Measurements from ENCODE around the gene SLFN12.
"Not testable (repeated sequence)": the region's sequence is repeated elsewhere in the genome, so short reads cannot be mapped to it uniquely, and the experiment has no call there.

SLFN12 gene

DNA sequence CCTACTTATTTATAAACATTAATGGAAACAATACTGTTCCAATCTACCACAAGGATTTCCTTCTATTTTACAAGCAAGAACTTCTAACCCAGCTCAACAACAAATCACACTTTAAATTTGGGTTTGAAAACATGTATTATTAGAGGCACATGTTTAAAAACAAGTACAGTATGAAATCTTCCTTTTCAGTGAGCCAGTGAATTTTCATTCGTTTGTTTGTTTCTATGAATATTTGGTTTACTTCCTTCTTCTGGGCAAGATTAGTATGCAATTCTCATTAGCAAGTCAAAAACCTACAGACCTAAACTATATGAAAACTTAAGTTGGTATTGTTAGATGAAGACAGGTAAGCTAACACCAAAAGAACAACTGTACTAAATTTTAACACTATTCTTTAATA is 25.7 kb downstream of the SLFN12 start:
- DNase-seq = no peak

DNA sequence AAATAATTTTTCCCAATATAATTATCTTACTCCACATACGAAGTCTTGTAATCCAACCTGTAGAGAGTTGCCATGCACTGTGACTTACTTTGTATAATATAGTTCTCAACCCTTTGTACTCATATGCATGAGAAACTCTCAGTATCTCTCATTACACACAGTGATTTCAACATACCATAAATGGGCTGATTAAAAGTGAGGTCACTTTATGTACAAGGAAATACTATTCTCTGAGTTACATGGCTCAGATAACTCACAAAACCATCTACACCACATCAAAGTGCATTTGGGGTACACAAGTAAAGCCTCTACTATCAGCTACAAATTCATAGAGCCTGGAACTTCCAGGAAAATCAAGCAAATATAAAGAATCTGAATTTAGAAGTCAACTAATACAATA is 27.9 kb downstream of the SLFN12 start:
- no peak for DNase-seq

DNA sequence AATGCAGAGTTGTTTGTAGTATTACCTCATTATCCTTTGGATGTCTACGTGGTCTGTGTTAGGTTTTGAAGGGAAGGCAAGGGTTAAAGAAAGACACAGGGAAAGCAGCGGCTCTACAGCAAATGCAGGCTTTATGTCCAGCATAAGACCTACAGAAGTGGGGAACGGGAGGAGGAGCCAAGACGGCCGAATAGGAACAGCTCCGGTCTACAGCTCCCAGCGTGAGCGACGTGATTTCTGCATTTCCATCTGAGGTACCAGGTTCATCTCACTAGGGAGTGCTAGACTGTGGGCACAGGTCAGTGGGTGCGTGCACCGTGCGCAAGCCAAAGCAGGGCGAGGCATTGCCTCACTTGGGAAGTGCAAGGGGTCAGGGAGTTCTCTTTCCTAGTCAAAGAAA is 38.5 kb downstream of the SLFN12 start:
- DNase-seq = not testable (repeated sequence)

DNA sequence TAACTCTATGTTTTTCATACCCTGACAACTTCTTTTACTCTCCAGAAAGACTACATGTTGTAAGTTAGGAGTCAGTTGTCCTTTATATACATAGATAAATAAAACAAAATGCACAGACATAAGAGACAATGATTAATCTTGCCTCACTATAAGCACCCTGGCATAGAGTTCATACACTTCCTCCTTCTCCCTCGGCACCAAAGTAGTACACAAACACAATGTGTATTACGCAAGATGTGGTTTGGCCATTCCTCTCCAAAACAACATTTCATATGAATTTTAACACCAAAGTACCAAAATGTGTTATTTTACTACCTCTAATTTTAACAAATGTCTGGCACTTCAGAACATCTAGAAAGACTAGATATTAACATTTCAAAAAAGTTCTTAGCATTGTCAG is 41.6 kb downstream of the SLFN12 start:
- DNase-seq = no peak

DNA sequence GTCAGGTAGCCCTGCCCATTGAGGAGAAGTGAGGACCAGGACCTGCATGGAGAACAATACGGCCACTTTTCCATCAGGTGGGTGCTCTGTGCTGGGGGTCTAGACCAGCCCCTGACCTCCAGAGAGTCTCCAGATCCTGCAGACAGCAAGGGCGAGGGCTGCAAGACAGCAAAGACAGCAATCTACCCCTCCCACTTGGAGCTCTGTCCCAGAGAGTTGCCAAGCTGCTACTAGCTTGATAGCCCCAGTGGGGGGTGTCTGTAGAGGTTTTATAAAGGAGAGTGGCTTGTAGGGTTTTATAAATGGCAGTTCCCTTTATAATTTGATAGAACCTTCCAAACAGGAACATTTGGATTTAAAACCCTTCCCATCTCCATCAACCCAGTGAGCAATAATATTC is 42.1 kb downstream of the SLFN12 start:
- DNase-seq = no peak

DNA sequence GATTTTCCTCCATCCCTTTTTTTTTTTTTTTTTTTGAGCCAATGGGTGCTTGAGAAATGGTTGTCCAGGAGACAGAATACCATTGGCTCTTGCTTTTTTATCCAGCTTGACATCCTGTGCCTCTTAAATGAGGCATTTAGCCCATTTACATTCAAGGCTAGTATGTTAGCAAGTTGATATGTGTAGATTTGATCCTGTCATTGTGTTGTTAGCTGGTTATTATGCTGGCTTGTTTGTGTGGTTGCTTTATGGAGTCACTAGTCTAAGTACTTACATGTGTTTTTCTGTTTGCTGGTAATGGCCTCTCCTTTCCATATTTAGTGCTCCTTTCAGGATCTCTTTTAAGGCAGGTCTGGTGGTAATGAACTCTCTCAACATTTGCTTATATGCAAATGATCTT is 44.8 kb downstream of the SLFN12 start:
- no peak for DNase-seq

DNA sequence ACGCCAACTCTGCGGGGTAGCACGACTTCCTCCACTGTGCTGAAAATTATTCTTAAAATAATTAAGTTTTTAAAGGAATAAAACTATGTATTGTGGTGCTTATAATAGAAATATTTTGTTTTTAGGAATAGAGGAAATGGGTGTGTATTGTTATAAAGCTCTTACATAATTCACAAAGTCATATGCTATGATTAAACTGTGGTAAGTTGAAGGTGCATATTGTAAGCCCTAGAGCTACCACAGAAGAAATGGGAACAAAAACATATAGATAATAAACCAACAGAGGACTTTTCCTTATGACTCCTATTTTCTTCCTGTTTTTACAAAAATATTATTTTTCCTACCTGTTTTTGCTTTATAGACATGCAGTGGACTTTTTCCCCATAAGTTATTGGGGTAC is 54.6 kb downstream of the SLFN12 start:
- no peak for DNase-seq

DNA sequence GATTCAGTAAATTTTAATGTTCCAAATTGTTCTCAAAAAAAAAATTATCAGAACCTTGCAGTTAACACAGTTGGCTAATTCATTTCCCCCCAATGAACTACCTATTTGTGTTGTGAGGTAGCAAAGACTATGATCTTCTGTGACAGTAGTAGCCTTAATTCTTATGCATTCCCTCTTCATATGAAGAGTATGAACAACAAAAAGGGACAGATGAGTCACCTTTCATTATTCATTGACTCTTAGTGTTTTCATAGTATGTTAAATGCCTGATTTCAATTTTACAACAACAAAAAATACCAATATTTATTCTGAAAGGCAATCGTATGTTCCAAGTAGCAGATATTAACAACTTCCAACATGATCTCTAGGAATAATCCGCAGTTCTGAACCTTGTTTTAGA is 55.2 kb downstream of the SLFN12 start:
- DNase-seq = no peak

DNA sequence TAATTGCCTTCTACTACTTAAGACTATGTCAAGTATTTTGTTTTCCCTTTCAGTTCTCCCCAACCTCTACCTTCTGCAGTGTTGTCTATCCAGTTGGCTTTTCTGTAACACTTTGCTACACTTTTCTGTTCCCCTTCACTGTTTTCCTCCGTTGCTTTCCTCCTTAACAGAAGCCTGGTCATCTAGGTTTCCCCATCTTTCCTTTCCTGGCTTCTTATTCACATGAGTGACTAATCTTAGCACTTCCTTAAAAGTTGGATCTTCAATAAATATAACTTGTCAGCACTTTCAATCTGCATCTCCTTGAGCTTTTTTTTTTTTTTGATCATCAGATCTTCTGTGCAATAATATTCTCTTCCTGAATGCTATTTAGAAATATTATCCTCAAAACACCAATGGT is 56.1 kb downstream of the SLFN12 start:
- DNase-seq = no peak

DNA sequence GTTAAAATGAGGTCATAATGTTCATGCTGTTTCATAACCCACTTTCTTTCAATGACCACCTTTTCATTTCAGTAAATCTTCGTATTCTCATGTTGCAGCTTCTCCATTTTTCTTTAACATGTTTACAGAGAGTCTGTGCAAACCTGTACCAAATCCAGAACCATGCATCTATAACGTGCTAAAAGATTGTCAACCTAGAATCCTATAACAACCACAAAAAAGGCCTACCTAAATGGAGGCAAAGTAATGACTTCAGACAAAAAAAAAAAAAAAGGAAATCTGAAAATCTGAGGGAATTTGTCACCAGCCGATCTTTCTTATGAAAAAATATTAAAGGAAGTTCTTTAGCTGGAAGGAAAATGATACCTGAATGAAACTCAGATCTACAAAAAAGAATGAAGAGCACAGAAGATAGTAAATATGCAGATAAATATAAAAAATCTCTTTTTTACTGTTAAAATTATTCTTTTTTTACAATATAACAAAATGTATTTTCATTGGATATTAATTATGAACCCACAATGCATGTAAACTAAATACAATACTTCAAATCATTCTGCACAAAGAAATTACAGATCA is 57.4 kb downstream of the SLFN12 start:
- no peak for DNase-seq

DNA sequence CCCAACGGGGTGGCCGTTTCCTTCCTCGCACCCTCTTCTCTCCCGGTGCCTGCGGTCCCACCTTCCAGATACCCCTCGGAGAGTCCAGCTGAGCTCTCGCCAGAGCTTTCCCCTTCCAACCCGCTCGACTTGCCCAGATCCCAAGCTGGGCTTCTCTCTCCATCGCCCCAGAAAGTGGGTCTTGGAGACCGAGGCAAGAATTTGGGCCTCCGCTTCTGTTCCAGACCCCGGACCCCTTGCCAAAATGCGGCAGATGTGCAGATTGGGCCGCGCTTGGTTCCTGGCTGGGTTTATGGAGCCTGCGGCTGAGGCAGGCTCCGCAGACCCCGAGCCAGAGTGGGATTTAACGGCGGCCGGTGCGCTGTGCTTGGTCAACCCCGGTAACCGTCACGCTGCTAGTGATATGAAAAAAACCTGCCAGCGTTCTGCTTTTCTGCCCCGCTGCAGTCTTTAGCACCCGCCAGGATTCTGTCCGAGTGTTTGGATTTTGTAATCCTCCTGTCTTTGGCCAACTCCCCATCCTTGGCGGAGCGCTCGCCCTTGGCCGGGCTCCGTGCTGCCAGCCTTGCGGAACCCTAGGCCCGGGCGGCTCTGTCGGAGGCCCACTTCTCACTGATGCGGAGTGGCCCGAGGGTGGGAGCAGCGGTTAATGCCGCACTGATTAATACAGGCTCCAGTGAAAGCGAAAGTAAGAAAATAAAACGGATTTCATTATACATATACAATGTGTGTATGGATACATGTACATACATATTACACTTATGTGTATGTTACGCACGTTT is 58.1 kb downstream of the SLFN12 start:
- DNase-seq = peak; percentile 45

DNA sequence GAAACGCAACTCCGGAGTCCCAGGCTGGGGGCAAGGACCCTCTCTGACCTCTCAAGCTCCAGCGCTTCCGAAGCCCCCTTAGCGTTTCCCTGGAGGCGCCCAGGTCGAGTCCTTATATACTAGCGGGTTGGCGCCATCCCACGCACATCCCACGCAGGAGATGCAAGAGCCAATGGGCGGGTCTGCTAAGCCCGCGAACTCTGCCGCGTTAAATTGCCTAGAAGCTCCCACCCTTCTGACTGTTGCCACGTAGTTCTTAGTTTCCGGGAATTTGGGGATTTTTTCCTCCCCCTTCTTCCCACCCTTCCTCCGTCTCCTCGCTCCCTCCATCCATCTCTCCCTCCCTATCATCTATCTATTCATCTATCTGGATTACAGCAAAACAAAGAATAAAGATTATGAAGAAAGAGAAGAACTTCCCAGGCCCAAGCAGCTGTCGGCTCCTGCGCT is 58.7 kb downstream of the SLFN12 start, which contains the start of gene SLFN11:
SLFN11 (minus strand) TSS at position 88 of the 450 bp plus-strand sequence. CDS start 9,814 bp downstream, outside the sequence.
- peak; percentile 86 for DNase-seq

DNA sequence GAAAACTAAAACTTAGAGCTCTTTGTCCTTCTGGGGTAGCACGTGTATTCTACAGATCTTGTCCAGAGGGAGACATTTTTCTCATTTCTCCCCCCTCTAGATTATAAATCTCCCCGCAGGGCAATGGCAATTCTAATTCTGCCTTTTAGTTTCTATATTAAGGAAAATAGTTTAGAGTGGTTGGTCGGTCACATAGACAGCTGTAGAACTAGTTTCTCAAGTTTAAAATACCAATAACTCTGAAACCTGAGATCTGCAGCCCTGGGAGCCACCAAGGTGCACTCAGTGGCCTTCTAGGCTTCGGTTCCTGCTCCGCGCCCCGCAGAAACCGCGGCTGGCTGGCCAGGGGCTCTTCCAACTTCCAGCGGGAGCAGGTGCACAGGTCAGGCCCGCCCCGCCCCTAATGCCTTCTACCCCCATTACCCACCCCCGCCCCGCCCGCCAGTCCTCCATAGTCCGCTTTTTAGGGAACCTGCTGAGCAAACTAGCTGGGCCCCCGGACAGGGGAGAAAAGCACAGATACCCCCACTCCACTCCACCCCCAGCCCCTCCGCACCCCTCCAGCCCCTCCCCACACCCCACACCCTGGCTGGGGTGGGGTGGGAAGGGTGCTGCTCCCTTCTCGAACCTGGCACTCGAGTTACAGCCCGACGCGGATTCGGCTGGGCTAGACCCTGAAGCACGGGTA is 59.3 kb downstream of the SLFN12 start:
- peak; percentile 14 for DNase-seq

DNA sequence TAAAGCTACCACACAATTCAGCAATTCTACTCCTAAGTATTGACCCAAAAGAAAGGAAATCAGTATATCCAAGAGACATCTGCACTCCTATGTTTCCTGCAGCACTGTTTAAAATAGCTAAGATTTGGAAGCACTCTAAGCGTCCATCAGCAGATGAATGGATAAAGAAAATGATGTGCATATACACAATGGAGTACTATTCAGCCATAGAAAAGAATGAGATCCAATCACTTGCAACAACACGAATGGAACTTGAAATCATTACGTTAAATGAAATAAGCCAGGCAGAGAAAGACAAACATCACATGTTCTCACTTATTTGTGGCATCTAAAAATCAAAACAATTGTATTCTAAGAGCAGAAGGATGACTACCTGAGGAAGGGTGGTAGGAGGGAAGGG is 60.4 kb downstream of the SLFN12 start:
- no peak for DNase-seq

DNA sequence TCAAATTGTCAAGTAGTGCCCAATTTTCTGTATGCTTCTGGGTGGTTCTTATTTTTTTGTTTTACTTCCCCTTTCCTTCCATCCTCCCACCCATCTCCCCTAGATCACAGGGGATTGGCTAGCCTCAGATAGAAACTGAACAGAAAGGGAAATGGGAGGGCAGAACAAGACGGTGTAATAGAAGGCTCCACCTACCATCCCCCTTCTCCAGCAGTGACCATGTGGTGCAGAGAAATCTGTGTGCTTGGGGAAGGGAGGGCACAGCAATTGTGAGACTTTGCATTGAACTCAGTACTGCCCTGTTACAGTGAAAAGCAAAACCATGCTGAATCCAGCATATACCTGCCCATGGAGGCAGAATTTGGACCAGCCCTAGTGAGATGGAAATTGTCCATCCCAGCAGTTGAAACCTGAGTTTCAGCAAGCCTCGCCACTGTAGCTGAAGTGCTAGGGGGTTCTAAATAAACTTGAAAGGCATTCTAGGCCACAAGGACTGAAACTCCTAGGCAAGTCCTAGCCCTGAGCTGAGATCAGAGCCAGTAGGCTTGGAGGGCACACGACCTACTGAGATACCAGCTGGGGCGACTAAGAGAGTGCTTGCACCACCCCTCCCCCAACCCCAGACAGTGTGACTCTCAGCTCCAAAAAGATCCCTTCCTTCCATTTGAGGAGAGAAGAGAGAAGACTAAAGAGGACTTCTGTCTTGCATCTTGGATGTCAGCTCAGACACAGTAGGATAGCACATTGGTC is 64.0 kb downstream of the SLFN12 start:
- no peak for DNase-seq

DNA sequence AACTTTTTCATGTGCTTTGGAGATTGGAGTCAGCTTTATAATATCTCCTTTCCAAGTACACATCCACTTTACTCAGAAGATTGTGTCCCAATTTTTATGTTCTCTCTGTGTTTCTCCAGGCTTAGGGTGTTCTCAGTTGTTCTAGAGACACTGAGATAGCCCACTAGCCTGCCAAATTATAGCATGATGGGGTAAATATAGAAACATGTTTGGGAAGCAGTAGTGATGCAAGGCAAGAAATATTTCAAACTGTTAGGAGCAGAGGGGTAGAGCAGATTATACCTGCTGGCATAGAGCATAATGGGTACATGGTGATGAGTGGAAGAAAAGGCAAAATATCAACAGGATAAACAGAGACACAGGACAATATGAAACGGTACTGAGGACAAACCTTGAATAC is 71.3 kb downstream of the SLFN12 start:
- no peak for DNase-seq

Measured in stimulated activated naive CD4-positive, alpha-beta T cell treated with Interleukin-2 at 50 U/mL for 16 hours (primary cell).